Measurements from ENCODE around the gene NTN3.
"Not testable (repeated sequence)": the region's sequence is repeated elsewhere in the genome, so short reads cannot be mapped to it uniquely, and the experiment has no call there.

The NTN3 gene
- 0 reads per million in 2 donors for total RNA-seq

- no peak for DNase-seq
Observed at GRCh38 chr16:2471016-2471652, at the start of gene NTN3. Gene NTN3 (plus strand): TSS chr16:2471297. CDS start chr16:2471702, 405 bp downstream.

GRCh38 chr16:2422123-2422867, 48.8 kb upstream of the NTN3 start:
- no peak for DNase-seq

GRCh38 chr16:2424061-2425007, 46.8 kb upstream of the NTN3 start:
- DNase-seq: no peak

DNA sequence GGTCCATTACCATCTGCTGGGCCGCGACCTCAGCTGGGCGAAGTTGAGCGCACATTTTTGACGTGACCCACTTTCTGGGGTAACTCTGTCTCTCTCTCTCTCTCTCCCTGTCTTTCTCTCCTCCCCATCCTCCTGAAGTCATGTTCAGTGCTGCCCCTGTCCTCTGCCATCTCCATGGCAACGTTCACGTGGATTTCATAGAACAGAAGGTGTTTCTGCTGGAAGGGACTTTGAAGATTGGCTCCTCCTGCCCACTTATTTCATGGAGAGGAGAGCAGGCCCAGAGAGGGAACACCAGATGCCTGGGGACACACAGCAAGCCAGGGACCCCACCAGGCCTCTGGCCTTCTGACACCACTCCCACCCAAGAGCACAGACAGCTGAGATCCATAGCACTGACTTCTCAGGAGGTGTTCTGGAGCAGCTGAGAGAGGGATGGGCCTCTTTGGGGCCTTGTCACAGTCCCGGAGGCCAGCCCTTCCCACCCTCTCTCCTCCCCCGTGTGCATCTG, 46.0 kb upstream of the NTN3 start:
- DNase-seq: no peak

GRCh38 chr16:2425825-2426430, 45.2 kb upstream of the NTN3 start:
- DNase-seq: no peak

DNA sequence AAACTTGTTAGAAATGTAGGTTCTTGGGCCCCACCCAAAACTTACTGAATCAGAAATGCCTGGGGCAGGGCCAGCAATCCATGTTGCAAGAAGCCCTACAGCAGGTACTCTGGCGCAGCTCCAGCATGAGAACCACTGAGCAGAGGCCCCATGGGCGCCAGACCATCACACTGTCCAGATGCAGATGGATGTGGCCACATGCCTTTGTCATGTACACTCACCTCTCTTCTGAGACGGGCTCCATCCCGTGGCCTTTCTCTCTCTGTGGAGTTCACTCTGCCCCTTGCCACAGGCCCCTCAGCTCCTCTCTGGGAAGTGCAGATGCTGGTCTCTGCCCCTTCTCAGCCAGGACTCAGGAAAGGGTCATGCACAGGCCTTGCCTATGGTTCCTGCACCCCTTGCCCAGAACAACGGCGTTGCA, 44.1 kb upstream of the NTN3 start:
- DNase-seq: no peak

DNA sequence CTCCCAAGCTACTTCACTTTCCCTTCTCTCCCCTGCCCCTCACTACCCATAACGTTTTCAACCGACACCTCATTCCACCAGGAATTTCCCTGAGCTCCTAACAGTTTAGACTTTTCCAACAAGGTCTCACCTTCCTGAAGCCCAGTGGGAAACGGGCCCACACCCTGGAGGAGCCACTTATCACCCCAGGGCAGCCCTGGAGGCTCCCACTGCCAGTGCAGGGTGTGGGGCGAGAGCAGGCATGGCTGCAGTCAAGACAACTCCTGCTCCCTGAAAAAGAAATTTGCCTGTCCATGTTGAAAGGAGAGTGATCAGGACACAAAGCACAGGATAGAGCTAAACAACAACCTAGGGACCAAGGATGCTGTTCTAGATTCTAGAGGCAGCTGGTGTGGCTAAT, 43.6 kb upstream of the NTN3 start:
- DNase-seq: no peak

GRCh38 chr16:2428051-2428783, 42.9 kb upstream of the NTN3 start:
- peak in 1 of 5 experiments; percentile 15 for DNase-seq

GRCh38 chr16:2428784-2429033, 42.4 kb upstream of the NTN3 start:
- DNase-seq: no peak

DNA sequence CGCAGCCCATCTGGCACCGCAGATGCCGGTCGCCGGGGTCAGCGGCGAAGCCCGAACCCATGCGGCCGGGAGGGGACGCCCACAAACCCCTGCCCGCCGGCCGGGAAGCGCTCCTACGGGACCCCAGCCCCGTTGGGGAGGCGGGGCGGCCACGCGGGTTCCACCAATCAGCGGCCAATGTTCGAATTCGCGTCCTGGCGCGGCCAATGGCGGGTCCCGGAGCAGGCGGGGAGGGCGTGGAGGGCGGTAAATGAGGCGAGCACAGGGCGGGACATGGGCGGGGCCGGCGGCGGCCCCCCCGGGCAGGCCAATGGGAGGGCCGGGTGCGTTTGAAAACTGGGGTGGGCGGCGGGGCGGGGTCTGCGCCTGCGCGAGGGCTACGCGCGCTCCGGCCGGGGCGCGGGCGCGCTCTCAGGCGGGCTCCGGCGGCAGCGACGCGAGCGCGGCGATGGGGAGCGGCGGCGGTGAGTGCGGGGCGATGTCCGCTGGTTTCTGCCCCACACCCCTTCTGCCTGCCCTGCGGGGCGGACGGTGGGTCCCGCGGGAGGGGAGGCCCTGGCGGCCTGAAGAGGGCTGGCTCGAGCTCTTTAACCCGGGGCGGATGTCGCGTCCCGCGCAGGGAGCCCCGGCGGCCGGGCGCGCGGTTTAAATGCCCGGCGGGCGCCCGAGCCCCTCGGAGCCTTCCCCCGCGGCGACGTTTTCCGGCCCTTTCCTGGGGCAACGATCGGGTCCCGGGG, 41.9 kb upstream of the NTN3 start, which contains the start of gene CCNF:
CCNF (plus strand) TSS at position 414 of the 737 bp plus-strand sequence; CDS start at position 449, 35 bp downstream.
- DNase-seq: peak; percentile 84 to 98 (median 97)

DNA sequence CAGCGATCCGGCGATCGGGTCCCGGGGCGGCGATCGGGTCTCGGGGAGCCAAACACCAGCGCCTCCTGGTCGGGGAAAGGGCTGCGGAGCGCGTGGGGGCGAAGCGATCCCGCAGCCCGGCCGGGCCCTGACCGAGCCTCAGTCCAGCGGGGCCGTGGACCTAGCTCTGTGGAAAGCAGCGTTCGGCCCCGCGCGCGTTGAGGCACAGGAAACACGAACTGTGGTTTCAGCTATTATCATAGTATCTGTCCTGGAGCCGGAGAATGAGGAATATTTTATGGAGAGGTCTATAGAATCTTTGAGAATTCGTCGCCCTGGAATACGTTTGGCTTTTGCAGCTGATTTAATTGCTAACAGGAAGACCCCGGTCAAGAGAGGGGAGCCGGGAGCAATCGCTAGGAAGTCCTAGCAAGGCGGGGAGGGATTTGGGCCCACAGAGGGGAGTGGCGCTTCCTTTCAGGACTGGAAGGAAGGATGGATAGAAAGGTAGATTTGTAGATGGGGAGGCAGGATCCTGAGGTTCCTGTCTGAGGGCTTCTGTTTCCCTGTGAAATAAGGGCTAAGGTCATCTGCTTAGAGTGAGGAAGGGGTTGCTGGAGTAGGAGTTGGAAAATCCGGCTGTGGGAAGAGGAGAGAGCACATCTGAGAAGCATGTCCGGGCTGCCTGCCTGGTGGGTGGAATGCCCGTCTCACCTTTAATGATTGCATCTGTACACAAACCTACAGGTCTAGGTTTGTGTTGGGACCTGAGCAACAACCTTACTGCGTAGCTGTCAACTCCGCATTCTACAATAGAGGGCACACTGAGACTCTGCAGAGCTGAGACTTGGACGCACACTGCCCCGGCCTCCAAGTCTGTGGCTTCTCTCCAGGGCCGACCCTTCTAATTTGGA, 41.1 kb upstream of the NTN3 start:
- DNase-seq: peak in 1 of 5 experiments; percentile 60

DNA sequence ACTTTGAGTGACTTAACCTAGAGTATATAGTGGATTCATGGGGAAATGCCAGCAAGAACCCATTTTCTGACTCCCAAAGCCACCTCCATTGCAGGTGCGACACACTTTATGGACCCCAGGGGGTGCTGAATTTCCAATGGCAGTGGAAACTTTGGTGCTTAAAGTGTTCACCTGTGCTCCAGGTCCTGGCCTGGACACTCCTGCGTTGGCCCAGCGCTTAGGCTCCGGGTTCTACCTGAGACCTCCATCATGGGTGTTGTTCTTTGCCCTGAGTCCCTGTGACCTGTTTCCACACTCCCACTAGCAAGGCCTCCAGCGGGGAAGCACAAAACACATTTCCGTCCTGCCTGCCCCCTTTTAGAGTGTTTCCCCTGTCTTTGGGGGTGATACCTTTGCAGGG, 38.8 kb upstream of the NTN3 start:
- DNase-seq: no peak

DNA sequence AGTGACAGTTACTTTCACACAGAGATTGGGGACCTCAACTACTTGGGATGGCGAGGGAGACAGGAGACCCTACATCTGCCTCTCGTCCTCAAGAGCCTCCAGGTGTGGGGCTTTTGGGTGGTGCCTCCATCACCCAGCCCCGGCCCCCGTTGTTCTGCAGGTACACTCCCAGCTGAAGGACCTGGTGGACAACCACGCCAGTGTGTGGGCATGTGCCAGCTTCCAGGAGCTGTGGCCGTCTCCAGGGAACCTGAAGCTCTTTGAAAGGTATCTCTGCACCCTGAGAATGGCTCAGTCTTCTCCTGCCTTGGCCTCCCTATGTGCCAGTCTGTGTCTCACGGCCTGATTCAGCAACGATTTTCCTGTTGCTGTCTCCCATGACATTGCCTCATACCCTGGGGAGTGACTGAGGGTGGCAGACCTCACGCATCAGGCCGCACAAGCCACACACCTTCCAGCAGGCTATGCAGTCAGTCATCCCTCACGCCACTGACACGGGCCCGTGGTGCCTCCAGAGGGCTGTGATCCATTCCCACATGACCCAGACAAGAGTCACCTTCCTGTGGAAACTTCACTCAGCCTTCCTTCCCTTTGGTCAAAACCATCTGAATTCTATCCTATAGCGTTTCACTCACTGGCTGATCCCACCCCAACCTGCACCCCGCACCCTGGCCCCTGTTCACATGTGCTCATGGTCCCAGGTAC, 38.1 kb upstream of the NTN3 start:
- no peak for DNase-seq

DNA sequence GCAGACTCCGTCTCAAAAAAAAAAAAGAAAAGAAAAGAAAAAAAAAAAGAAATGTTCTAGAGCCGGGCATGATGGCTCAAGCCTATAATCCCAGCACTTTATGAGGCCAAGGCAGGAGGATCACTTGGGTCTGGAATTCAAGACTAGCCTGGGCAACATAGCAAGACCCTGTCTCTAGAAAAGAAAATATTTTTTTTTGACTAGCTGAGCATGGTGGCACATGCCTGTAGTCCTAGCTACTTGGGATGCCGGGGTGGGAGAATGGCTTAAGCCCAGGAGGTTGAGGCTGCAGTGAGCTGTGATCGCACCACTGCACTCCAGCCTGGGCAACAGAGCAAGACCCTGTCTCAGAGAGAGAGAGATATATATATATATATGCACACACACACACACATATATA, 35.9 kb upstream of the NTN3 start:
- not testable (repeated sequence) for DNase-seq

DNA sequence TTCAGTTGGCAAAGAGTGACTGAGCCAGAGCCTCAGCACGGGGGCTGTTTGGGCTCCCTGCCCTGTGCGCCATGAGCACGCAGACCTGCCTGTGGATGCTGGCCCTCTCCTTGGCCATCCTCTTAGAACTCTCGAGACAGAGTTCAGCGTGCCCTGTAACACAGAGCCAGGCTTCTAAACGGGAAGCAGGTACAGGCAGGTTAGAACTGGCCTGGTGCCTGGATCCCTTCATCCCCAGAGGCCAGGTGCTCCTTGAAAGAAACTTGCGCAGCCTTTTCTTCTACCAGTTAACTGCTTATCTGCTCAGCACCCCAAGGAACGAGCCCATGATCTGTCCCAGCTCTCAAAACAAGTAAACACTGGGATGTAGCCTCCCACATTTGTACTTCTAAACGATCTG, 35.0 kb upstream of the NTN3 start:
- DNase-seq: no peak

GRCh38 chr16:2437032-2437790, 33.9 kb upstream of the NTN3 start:
- DNase-seq: no peak

DNA sequence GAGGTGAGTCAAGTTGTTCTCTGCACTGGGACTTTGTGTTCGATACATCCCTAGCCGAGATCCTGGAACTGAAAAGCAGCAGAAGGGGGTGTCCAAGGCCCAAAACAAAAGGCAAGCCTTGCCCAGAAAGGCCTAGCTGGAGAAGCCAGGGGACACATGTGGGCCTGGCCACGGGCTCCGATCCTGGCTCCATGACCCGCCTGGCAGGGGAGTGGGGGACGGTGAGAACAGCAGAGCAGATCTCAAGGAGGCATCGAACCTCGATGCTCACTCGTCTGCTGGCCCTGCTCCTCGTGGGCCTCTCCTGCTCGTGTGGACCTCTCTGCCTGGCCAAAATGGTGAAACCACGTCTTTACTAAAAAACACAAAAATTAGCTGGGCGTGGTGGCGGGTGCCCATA, 33.0 kb upstream of the NTN3 start:
- no peak for DNase-seq

GRCh38 chr16:2439598-2439997, 31.5 kb upstream of the NTN3 start:
- no peak for DNase-seq

Data from T-helper 2 cell (primary cell).